ENCODE data around the gene IFI27.

- TF ChIP-seq CTCF (IDR thresholded peaks at IDR 0.05) (no peak), EZH2 (IDR thresholded peaks at IDR 0.05; ENCODE audit: borderline replicate concordance, insufficient read depth, low read depth, low read length, poor library complexity, severe bottlenecking) (no peak)
Observed at GRCh38 chr14:94115058-94115591, 4.6 kb downstream of the IFI27 start.

Measured in B cell (primary cell).